Measurements from ENCODE around the gene RPSA.
"Not testable (repeated sequence)": the region's sequence is repeated elsewhere in the genome, so short reads cannot be mapped to it uniquely, and the experiment has no call there.

The RPSA gene

DNA sequence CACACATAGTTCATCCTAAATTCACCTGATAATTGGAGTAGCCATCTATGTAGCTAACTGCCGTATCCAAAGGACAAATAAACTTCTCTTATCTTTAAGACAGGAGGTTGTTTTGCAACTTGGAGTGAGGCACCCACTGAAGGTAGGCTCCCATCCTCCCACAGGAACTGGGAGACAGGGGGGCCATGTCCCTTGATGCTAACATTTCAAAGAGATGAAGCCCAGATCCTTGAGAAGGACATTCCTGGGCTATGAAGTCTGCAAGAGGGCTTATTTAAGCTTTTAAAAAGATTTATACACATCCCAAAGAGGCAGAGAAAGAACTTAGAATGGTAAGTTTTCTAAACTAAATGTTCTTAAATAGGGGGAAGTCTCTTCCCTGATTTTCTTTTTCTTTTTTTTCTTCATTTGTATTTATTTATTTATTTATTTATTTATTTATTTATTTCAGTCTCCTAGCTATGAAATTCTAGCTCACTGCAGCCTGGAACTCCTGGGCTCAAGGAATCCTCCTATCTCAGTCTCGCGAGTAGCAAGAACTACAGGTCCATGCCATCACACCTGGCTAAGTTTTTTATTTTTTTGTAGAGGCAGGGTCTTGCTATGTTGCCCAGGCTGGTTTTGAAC is 48.2 kb downstream of the RPSA start:
- DNase-seq, result no peak

DNA sequence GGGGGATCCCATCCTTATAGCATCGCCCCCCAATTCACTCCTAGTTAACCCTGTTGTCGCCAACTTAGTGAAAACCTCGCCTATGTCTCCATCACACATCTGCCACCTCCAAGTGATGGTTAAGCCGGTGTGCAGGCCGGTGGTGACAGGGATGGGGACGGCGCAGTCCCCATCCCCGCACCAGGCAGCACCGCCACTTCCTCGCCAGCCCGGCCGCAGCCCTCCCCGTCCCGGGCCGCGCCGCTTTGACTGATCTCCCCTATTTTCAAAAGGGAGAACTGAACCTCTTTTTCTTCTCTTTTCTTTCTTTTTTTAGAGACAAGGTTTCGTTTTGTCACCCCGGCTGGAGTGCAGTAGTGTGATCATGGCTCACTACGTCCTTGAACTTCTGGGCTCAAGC is 49.6 kb downstream of the RPSA start:
- DNase-seq, result no peak

DNA sequence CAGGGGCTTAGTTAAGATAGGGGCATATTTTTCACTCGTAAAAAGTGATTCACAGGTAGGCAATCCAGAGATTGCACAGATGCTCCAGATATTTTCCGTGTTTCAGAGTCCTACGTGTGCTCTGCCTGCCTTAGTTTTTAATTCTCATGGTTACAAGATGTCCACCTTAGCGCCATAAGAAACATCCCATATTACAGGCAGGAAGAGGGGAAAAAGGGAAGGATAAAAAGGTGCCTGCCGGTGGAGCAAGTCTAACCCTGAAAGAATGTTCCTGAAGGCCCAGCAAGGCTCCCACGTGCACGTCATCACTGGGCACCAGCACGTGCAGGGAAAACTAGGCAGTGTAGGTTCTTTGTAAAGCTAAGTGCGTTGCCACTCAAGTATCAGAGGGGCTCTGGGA is 50.8 kb downstream of the RPSA start:
- no peak for DNase-seq

DNA sequence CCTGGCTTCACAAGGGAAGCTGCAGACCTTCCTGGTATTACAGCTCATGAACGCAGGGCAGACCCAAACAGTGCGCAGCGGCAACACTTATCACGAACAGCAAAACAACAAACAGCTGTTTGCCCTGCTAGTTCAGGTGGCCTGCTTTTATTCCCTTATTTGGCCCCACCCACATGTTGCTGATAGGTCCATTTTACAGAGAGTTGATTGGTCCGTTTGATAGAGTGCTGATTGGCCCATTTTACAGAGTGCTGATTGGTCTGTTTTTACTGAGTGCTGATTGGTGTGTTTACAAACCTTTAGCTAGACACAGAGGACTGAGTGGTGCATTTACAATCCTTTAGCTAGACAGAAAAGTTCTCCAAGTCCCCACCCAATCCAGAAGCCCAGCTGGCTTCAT is 52.1 kb downstream of the RPSA start:
- not testable (repeated sequence) for DNase-seq

DNA sequence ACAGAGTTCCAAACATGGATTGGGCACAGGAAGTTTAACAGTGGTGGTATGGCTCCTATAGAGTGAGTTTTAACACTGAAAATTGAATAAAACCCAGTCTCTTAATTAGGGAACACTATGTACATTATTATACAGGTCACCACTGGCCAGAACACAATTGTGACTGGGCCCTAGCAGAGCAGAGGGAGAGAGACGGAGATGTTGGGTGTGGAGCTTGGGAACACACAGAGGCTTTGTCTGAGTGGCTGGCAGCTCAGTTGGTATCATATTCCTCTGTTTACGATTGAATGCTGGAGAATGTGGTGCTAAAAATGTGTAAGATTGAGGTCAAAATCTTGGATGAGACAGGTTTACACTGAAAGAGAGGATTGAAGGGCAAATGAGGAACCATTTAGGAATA is 54.2 kb downstream of the RPSA start:
- DNase-seq, result peak in 44 of 56 donors; percentile 6 to 88 (median 60)
